H1 (cell line): ENCODE data around the gene COL11A2.

Source experiments
- EP300 ChIP-seq, 2 experiments: IDR thresholded peaks; 1 replicate in 1 of 2; 2 replicates in 1 of 2; pipeline ENCODE4 v1.6.1; 2011 to 2012; ENCODE audit warnings: low read depth in 2 of 2, low read length in 2 of 2, mild to moderate bottlenecking in 2 of 2, borderline replicate concordance in 1 of 2, inconsistent platforms in 1 of 2, moderate library complexity in 1 of 2
- POLR2A ChIP-seq, 2 experiments: IDR thresholded peaks; 1 replicate in 1 of 2; 2 replicates in 1 of 2; pipeline ENCODE4 v1.6.1; 2011; ENCODE audit warnings: low read depth in 2 of 2, low read length in 2 of 2, mild to moderate bottlenecking in 2 of 2; ENCODE audit errors: control extremely low read depth in 1 of 2
- SIN3A ChIP-seq, 2 experiments: IDR thresholded peaks in 1 of 2; conservative IDR thresholded peaks in 1 of 2; 2 replicates each; pipeline ENCODE4 v1.6.1; 2011 to 2012; ENCODE audit warnings: low read length in 2 of 2, improper control_type of control experiment in 1 of 2, low read depth in 1 of 2, mild to moderate bottlenecking in 1 of 2
- TF ChIP-seq, protein P1 (sequence below), 3 experiments: IDR thresholded peaks; 1 replicate in 2 of 3; 2 replicates in 1 of 3; pipeline versions ENCODE4 v1.5.1 to v1.6.1; 2011; ENCODE audit warnings: low read length in 3 of 3, mild to moderate bottlenecking in 3 of 3, inconsistent platforms in 2 of 3, low read depth in 1 of 3, moderate library complexity in 1 of 3; ENCODE audit not compliant: insufficient read depth in 1 of 3; ENCODE audit errors: control extremely low read depth in 1 of 3

DNA sequence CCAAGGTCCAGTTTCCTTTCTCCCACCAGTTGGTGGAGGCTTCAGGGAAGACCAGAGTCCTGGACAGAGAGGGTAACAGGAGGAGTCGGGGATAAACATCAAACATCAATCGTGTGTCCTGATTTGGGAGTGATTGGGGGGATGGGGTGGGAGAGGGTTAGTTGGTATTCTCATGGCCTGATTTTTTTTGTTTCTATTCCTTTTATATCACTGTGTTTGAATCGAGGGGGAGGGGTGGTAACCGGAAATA is 11.8 kb upstream of the COL11A2 start:
- TF ChIP-seq EP300 (IDR thresholded peaks at IDR 0.05; ENCODE audit: borderline replicate concordance in 1 of 2, low read depth in 2 of 2, low read length in 2 of 2), result no peak
- TF ChIP-seq, protein P1, sequence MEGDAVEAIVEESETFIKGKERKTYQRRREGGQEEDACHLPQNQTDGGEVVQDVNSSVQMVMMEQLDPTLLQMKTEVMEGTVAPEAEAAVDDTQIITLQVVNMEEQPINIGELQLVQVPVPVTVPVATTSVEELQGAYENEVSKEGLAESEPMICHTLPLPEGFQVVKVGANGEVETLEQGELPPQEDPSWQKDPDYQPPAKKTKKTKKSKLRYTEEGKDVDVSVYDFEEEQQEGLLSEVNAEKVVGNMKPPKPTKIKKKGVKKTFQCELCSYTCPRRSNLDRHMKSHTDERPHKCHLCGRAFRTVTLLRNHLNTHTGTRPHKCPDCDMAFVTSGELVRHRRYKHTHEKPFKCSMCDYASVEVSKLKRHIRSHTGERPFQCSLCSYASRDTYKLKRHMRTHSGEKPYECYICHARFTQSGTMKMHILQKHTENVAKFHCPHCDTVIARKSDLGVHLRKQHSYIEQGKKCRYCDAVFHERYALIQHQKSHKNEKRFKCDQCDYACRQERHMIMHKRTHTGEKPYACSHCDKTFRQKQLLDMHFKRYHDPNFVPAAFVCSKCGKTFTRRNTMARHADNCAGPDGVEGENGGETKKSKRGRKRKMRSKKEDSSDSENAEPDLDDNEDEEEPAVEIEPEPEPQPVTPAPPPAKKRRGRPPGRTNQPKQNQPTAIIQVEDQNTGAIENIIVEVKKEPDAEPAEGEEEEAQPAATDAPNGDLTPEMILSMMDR (IDR thresholded peaks at IDR 0.05; ENCODE audit: control extremely low read depth in 1 of 3, insufficient read depth in 1 of 3, low read depth in 1 of 3, low read length in 3 of 3), result no peak
- TF ChIP-seq SIN3A (conservative IDR thresholded peaks at IDR 0.05 in 1 of 2, IDR thresholded peaks at IDR 0.05 in 1 of 2; ENCODE audit: low read depth in 1 of 2, low read length in 2 of 2), result no peak; a peak in 1 of 4 replicates
- TF ChIP-seq POLR2A (IDR thresholded peaks at IDR 0.05; ENCODE audit: control extremely low read depth in 1 of 2, low read depth in 2 of 2, low read length in 2 of 2), result no peak
